ENCODE measurements around the gene TMEM59. TPM values are rescaled to one million over a fixed set of nuclear protein-coding genes. Genes with fewer than 3 reads are reported as not detected.

TMEM59 gene
- total RNA-seq, 1 donor from 2014 or later: 195 TPM

DNA sequence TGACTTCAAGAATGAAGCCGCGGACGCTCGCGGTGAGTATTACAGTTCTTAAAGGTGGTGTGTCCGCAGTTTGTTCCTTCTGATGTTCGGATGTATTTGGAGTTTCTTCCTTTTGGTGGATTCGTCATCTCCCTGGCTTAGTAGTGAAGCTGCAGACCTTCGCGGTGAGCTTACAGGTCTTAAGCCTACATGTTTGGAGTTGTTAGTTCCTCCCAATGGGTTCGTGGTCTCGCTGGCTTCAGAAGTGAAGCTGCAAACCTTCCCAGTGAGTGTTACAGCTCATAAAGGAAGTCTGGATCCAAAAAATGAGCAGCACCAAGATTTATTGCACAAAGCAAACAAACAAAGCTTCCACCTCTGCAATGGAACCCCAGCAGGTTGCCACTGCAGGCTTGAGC, 49.8 kb downstream of the TMEM59 start:
- Mint-ChIP-seq H3K4me1 (ENCODE audit: unreplicated experiment) (peaks cover 2% of the 10 kb centered on the region), H3K27me3 (ENCODE audit: unreplicated experiment) (peaks cover 7% of the 10 kb centered on the region), H3K36me3 (ENCODE audit: low read depth, unreplicated experiment) (peaks cover 4% of the 10 kb centered on the region), H3K27ac (ENCODE audit: unreplicated experiment) (no peak overlapping the region), H3K9me3 (ENCODE audit: unreplicated experiment) (no peaks in the 10 kb centered on the region), H3K4me3 (ENCODE audit: unreplicated experiment) (no peak overlapping the region)
- DNase-seq (ENCODE audit: low spot score): no peak
- TF ChIP-seq, protein P1, sequence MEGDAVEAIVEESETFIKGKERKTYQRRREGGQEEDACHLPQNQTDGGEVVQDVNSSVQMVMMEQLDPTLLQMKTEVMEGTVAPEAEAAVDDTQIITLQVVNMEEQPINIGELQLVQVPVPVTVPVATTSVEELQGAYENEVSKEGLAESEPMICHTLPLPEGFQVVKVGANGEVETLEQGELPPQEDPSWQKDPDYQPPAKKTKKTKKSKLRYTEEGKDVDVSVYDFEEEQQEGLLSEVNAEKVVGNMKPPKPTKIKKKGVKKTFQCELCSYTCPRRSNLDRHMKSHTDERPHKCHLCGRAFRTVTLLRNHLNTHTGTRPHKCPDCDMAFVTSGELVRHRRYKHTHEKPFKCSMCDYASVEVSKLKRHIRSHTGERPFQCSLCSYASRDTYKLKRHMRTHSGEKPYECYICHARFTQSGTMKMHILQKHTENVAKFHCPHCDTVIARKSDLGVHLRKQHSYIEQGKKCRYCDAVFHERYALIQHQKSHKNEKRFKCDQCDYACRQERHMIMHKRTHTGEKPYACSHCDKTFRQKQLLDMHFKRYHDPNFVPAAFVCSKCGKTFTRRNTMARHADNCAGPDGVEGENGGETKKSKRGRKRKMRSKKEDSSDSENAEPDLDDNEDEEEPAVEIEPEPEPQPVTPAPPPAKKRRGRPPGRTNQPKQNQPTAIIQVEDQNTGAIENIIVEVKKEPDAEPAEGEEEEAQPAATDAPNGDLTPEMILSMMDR (IDR thresholded peaks at IDR 0.05; ENCODE audit: unreplicated experiment): no peak

DNA sequence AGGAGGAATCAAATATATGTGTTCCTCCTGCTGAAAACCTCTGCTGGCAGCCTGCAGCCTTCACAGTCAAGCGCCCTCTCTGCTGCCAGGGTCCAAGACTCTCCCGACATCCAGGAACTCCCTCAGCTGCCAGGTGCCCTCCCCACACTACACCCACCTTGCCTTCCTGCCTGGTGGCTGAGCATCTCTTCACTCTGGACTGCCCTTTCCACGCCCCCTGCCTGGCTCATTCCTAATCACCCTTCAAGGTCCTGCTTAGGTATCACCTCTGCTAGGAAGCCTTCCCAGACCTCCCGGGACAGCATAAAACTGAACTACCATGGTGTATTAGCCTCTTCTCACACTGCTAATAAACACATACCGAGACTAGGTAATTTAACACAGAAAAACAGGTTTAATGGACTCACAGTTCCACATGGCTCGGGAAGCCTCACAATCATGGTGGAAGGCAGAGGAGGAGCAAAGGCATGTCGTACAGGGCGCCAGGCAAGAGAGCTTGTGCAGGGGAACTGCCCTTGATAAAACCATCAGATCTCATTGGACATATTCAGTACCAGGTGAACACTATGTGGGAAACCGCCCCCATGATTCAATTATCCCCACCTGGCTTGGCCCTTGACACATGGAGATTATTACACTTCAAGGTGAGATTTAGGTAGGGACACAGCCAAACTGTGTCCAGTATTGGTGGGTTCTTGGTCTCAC, 50.3 kb downstream of the TMEM59 start:
- TF ChIP-seq, protein P1 (IDR thresholded peaks at IDR 0.05; ENCODE audit: unreplicated experiment): no peak
- DNase-seq (ENCODE audit: low spot score): no peak
- peaks cover 7% of the 10 kb centered on the region for H3K27me3 Mint-ChIP-seq (ENCODE audit: unreplicated experiment)
- H3K9me3 Mint-ChIP-seq (ENCODE audit: unreplicated experiment): no peaks in the 10 kb centered on the region
- peaks cover 2% of the 10 kb centered on the region for H3K4me1 Mint-ChIP-seq (ENCODE audit: unreplicated experiment)
- H3K36me3 Mint-ChIP-seq (ENCODE audit: low read depth, unreplicated experiment): peaks cover 4% of the 10 kb centered on the region
- H3K4me3 Mint-ChIP-seq (ENCODE audit: unreplicated experiment): no peak overlapping the region
- H3K27ac Mint-ChIP-seq (ENCODE audit: unreplicated experiment): no peak overlapping the region

DNA sequence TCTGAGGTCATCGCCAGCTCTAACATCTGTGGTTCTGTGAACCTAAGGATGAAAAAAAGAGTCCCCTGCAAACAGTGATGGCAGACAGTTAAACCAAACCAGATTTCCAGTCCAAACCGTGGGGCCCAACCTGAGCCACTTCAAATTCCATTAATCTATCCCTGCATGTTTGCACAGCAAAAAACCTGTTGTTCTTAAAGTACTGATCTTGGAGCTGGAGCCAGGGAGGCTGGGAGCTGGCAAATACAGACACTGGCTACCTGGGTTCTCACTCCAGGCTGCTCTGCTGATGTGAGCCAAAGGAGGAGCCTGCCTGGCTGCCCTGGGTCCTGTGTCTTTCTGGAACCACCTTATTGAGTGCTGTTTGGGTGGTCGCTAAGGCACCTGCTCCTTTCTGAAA, 51.4 kb downstream of the TMEM59 start:
- Mint-ChIP-seq H3K27me3 (ENCODE audit: unreplicated experiment) (peaks cover 7% of the 10 kb centered on the region), H3K27ac (ENCODE audit: unreplicated experiment) (no peak overlapping the region), H3K36me3 (ENCODE audit: low read depth, unreplicated experiment) (peaks cover 4% of the 10 kb centered on the region), H3K4me3 (ENCODE audit: unreplicated experiment) (no peak overlapping the region), H3K4me1 (ENCODE audit: unreplicated experiment) (no peaks in the 10 kb centered on the region), H3K9me3 (ENCODE audit: unreplicated experiment) (no peaks in the 10 kb centered on the region)
- TF ChIP-seq, protein P1 (IDR thresholded peaks at IDR 0.05; ENCODE audit: unreplicated experiment): no peak
- no peak for DNase-seq (ENCODE audit: low spot score)

DNA sequence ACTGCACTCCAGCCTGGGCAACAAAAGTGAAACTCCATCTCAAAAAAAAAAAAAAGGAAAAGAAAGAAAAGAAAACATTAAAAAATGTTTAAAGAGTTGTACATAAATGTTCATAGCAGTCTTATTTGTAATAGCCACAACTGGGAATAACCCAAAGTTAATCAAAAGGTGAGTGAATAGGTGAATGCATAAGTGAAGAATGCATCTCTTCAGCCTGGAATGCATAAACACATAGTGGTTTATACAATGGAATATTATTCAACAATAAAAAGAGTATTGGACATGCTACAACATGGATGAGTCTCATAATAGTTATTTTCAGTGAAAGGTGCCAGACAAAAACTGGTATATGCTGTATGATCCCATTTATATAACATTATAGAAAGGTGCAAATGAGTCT, 53.1 kb downstream of the TMEM59 start:
- TF ChIP-seq, protein P1 (IDR thresholded peaks at IDR 0.05; ENCODE audit: unreplicated experiment): no peak
- no peak overlapping the region for H3K4me3 Mint-ChIP-seq (ENCODE audit: unreplicated experiment)
- no peaks in the 10 kb centered on the region for H3K4me1 Mint-ChIP-seq (ENCODE audit: unreplicated experiment)
- H3K9me3 Mint-ChIP-seq (ENCODE audit: unreplicated experiment): no peaks in the 10 kb centered on the region
- H3K27ac Mint-ChIP-seq (ENCODE audit: unreplicated experiment): no peak overlapping the region
- peaks cover 3% of the 10 kb centered on the region for H3K27me3 Mint-ChIP-seq (ENCODE audit: unreplicated experiment)
- no peak for DNase-seq (ENCODE audit: low spot score)
- no peaks in the 10 kb centered on the region for H3K36me3 Mint-ChIP-seq (ENCODE audit: low read depth, unreplicated experiment)

DNA sequence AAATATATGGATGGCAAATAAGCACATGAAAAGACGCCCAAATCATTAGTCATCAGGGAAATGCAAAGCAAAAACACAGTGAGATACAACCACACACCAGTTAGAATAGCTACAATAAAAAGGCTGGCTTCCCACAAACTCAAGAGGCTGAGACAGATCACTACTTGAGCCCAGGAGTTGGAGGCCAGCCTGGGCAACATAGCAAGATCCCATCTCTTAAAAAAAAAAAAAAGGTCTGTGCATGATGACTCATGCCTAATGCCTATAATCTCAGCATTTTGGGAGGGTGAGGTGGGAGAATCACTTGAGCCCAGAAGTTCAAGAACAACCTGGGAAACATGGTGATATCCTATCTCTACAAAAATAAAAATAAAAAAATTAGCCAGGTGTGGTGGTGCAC, 54.8 kb downstream of the TMEM59 start:
- no peak for DNase-seq (ENCODE audit: low spot score)
- no peak overlapping the region for H3K27ac Mint-ChIP-seq (ENCODE audit: unreplicated experiment)
- TF ChIP-seq, protein P1 (IDR thresholded peaks at IDR 0.05; ENCODE audit: unreplicated experiment): no peak
- no peak overlapping the region for H3K4me3 Mint-ChIP-seq (ENCODE audit: unreplicated experiment)
- H3K36me3 Mint-ChIP-seq (ENCODE audit: low read depth, unreplicated experiment): no peaks in the 10 kb centered on the region
- H3K4me1 Mint-ChIP-seq (ENCODE audit: unreplicated experiment): no peaks in the 10 kb centered on the region
- H3K27me3 Mint-ChIP-seq (ENCODE audit: unreplicated experiment): peaks cover under 1% of the 10 kb centered on the region
- no peaks in the 10 kb centered on the region for H3K9me3 Mint-ChIP-seq (ENCODE audit: unreplicated experiment)
